ENCODE data around the gene RPS6KB2.

RPS6KB2 gene

GRCh38 chr11:67428052-67429001 is at the start of gene RPS6KB2:
Gene RPS6KB2 (plus strand): TSS chr11:67428494. CDS start chr11:67428546, 52 bp downstream.
- peak within 1 kb of the TSS; percentile 66 for H3K4me3 ChIP-seq (replicated peaks; ENCODE audit: low read depth, low read length)
- peak; percentile 89 for DNase-seq (ENCODE audit: extremely low read depth, low read depth)
- no peak for TF ChIP-seq CTCF (IDR thresholded peaks at IDR 0.05; ENCODE audit: low read depth, low read length, missing control alignments)

- no peak for DNase-seq (ENCODE audit: extremely low read depth, low read depth)
These were observed 49.8 kb upstream of the RPS6KB2 start for GRCh38 chr11:67378544-67378943.

GRCh38 chr11:67379061-67380058 is 48.9 kb upstream of the RPS6KB2 start:
- no peak overlapping the region for H3K4me3 ChIP-seq (replicated peaks; ENCODE audit: low read depth, low read length)
- no peak for DNase-seq (ENCODE audit: extremely low read depth, low read depth)
- no peak for TF ChIP-seq CTCF (IDR thresholded peaks at IDR 0.05; ENCODE audit: low read depth, low read length, missing control alignments)

More at GRCh38 chr11:67378544-67378943, 49.8 kb upstream of the RPS6KB2 start:
- no peak overlapping the region for H3K4me3 ChIP-seq (replicated peaks; ENCODE audit: low read depth, low read length)
- TF ChIP-seq CTCF (IDR thresholded peaks at IDR 0.05; ENCODE audit: low read depth, low read length, missing control alignments), result no peak

GRCh38 chr11:67381244-67381972 is 46.9 kb upstream of the RPS6KB2 start:
- no peak for TF ChIP-seq CTCF (IDR thresholded peaks at IDR 0.05; ENCODE audit: low read depth, low read length, missing control alignments)
- no peak overlapping the region for H3K4me3 ChIP-seq (replicated peaks; ENCODE audit: low read depth, low read length)
- no peak for DNase-seq (ENCODE audit: extremely low read depth, low read depth)

- peak; percentile 99 for TF ChIP-seq CTCF (IDR thresholded peaks at IDR 0.05; ENCODE audit: low read depth, low read length, missing control alignments)
- DNase-seq (ENCODE audit: extremely low read depth, low read depth), result no peak
These were observed 45.8 kb upstream of the RPS6KB2 start for GRCh38 chr11:67382276-67383136.

More at GRCh38 chr11:67382276-67383136, 45.8 kb upstream of the RPS6KB2 start:
- H3K4me3 ChIP-seq (replicated peaks; ENCODE audit: low read depth, low read length), result no peak overlapping the region
